ENCODE measurements around the gene KRT3. TPM values are rescaled to one million over a fixed set of nuclear protein-coding genes. Genes with fewer than 3 reads are reported as not detected.

KRT3 gene
- total RNA-seq, 1 donor from 2014 or later = not detected

DNA sequence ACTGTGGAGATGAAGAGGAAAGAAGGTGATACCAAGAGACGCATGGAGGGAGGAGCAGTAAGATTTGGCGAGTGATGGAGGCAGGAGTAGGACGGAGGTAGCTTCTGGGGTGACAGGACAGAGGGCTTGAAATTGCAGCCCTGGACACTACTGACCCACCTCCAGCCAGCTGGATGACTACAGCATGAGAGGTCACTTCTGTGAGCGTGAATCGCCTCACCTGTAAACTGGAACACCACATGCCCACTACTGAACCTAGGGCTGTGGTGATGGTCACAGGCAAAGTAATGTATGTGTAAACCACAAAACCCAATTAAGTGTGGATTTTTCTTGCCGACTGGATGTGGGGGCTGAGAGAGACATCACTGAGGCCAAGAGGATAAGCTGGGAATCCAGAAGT is 24.6 kb upstream of the KRT3 start:
- no peak for DNase-seq
- H3K4me3 Mint-ChIP-seq (ENCODE audit: unreplicated experiment) = no peak overlapping the region
- no peaks in the 10 kb centered on the region for H3K4me1 Mint-ChIP-seq (ENCODE audit: low read depth, unreplicated experiment)
- peaks cover 3% of the 10 kb centered on the region for H3K9me3 Mint-ChIP-seq (ENCODE audit: unreplicated experiment)
- H3K27me3 Mint-ChIP-seq (ENCODE audit: unreplicated experiment) = peaks cover 5% of the 10 kb centered on the region
- H3K27ac Mint-ChIP-seq (ENCODE audit: unreplicated experiment) = no peak overlapping the region
- H3K36me3 Mint-ChIP-seq (ENCODE audit: unreplicated experiment) = no peaks in the 10 kb centered on the region
- TF ChIP-seq, protein P1, sequence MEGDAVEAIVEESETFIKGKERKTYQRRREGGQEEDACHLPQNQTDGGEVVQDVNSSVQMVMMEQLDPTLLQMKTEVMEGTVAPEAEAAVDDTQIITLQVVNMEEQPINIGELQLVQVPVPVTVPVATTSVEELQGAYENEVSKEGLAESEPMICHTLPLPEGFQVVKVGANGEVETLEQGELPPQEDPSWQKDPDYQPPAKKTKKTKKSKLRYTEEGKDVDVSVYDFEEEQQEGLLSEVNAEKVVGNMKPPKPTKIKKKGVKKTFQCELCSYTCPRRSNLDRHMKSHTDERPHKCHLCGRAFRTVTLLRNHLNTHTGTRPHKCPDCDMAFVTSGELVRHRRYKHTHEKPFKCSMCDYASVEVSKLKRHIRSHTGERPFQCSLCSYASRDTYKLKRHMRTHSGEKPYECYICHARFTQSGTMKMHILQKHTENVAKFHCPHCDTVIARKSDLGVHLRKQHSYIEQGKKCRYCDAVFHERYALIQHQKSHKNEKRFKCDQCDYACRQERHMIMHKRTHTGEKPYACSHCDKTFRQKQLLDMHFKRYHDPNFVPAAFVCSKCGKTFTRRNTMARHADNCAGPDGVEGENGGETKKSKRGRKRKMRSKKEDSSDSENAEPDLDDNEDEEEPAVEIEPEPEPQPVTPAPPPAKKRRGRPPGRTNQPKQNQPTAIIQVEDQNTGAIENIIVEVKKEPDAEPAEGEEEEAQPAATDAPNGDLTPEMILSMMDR (IDR thresholded peaks at IDR 0.05; ENCODE audit: partially characterized antibody, unreplicated experiment) = no peak

DNA sequence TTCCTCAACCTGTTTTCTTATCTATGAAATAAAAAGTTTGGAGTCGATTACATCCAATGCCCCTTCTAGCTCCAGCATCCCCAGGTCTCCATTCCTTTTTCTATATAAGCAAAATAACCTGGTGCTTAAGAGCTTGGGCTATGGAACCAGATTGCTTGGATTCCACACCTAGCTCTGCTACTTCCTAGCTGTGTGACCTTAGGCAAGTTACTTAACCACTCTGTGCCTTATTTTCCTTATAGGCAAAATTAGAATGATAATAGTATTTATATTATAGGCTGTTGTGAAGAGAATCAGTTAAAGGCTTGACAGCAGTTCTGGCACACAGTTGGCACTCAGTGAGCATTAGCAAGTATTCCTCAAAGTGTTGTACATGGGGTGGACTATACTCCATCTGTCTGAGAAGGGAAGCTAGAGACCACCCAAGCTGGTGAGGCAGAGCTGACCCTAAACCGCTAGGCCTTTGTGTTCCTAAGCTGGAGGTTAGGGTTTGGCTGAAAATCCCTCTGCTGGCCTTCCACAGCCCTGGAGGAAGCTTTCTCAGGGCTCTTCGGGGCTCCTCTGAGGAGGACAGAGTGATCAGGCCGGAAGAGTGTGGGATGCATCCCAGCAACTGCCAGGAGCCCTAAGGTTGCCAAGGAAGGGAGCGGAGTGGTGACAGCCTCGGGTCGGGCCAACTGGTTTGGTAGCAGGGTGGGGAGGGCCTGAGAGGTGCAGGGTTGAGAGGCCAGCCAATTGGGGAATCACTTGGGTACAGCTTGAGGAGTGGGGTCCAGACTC is 24.0 kb upstream of the KRT3 start:
- no peak overlapping the region for H3K4me3 Mint-ChIP-seq (ENCODE audit: unreplicated experiment)
- DNase-seq = no peak
- H3K4me1 Mint-ChIP-seq (ENCODE audit: low read depth, unreplicated experiment) = no peaks in the 10 kb centered on the region
- TF ChIP-seq, protein P1 (IDR thresholded peaks at IDR 0.05; ENCODE audit: partially characterized antibody, unreplicated experiment) = no peak
- no peaks in the 10 kb centered on the region for H3K36me3 Mint-ChIP-seq (ENCODE audit: unreplicated experiment)
- peaks cover 5% of the 10 kb centered on the region for H3K27me3 Mint-ChIP-seq (ENCODE audit: unreplicated experiment)
- H3K27ac Mint-ChIP-seq (ENCODE audit: unreplicated experiment) = no peak overlapping the region
- peaks cover 3% of the 10 kb centered on the region for H3K9me3 Mint-ChIP-seq (ENCODE audit: unreplicated experiment)

DNA sequence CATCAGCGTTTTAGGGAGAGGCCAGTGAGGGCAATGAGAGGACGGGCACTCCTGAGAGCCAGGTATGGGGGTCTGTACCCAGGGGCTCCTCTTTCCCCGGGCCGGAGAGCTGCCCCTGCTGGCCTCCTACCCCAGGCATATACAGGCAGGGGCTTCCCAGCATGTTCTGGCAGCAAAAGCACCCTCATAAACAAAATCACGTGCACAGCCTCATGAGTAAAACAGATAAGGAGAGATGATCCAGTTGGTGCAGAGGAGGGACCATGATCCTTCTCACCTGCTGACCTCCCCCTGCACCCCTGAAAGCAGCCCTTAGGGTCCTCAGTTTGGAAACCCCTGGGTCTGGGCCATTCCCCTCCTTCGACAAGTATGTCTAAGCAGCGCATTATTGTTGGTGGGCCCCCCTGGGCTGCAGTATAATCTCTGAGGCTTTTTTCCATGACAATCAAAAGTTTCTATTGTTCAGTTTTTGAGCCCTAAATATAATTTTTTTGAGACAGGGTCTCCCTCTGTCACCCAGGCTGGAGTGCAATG is 23.0 kb upstream of the KRT3 start:
- no peak overlapping the region for H3K4me3 Mint-ChIP-seq (ENCODE audit: unreplicated experiment)
- peaks cover 3% of the 10 kb centered on the region for H3K9me3 Mint-ChIP-seq (ENCODE audit: unreplicated experiment)
- no peak for DNase-seq
- H3K36me3 Mint-ChIP-seq (ENCODE audit: unreplicated experiment) = no peaks in the 10 kb centered on the region
- H3K4me1 Mint-ChIP-seq (ENCODE audit: low read depth, unreplicated experiment) = no peaks in the 10 kb centered on the region
- TF ChIP-seq, protein P1 (IDR thresholded peaks at IDR 0.05; ENCODE audit: partially characterized antibody, unreplicated experiment) = no peak
- no peak overlapping the region for H3K27ac Mint-ChIP-seq (ENCODE audit: unreplicated experiment)
- H3K27me3 Mint-ChIP-seq (ENCODE audit: unreplicated experiment) = peaks cover 7% of the 10 kb centered on the region

DNA sequence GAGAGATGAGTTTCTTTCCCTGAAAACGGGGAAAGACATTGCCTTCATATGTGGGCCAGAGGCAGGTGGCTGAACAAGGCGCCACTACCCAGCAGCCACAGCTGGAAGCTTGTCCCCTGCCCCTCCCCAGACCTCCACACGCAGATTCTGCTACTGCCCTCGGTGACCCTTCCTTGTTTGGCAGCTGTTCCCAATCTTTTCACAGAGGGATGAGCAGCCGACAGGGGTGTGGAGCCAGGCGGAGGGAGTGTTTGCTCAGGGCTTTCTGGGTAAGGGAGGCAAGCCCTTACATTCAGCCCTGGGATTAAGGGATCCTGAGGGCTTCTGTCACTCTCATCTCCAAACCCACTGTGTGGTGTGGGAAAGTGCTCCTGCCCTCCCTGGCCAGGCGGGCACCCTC is 22.5 kb upstream of the KRT3 start:
- Mint-ChIP-seq H3K9me3 (ENCODE audit: unreplicated experiment) (peaks cover 2% of the 10 kb centered on the region), H3K4me3 (ENCODE audit: unreplicated experiment) (no peak overlapping the region), H3K27me3 (ENCODE audit: unreplicated experiment) (peaks cover 7% of the 10 kb centered on the region), H3K36me3 (ENCODE audit: unreplicated experiment) (no peaks in the 10 kb centered on the region), H3K4me1 (ENCODE audit: low read depth, unreplicated experiment) (no peaks in the 10 kb centered on the region), H3K27ac (ENCODE audit: unreplicated experiment) (no peak overlapping the region)
- DNase-seq = no peak
- TF ChIP-seq, protein P1 (IDR thresholded peaks at IDR 0.05; ENCODE audit: partially characterized antibody, unreplicated experiment) = no peak

DNA sequence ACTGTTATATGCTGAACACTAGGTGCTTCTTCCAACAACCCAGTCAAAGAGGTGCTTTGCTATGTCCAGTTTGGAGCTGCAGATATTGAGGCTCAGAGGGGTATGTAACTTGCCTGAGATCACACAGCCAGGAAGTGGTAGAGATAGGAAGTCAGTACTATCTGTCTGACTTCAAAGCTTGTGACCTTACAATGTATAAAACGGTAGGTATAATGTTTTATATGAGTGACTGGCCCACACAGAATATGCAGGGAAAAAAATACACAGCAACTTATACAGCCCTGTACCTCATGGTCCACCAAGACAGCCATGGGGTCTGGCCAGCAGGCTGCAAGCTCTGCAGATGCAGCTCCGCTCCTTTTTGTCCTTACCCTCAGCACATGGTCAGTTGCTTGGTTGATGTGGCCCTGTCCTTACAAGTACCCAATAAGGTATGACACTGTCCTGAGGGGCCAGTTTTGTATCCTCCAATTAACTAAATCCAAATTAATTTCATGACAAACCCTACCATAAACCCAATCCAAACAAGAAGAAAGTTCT is 21.9 kb upstream of the KRT3 start:
- no peaks in the 10 kb centered on the region for H3K36me3 Mint-ChIP-seq (ENCODE audit: unreplicated experiment)
- no peaks in the 10 kb centered on the region for H3K4me1 Mint-ChIP-seq (ENCODE audit: low read depth, unreplicated experiment)
- peaks cover 2% of the 10 kb centered on the region for H3K9me3 Mint-ChIP-seq (ENCODE audit: unreplicated experiment)
- no peak for DNase-seq
- H3K27me3 Mint-ChIP-seq (ENCODE audit: unreplicated experiment) = peaks cover 7% of the 10 kb centered on the region
- TF ChIP-seq, protein P1 (IDR thresholded peaks at IDR 0.05; ENCODE audit: partially characterized antibody, unreplicated experiment) = no peak
- no peak overlapping the region for H3K27ac Mint-ChIP-seq (ENCODE audit: unreplicated experiment)
- no peak overlapping the region for H3K4me3 Mint-ChIP-seq (ENCODE audit: unreplicated experiment)

Data from glutamatergic neuron (in vitro differentiated cells).